Jurkat, Clone E6-1 (cell line): ENCODE results near the gene OPTN.
A peak's percentile ranks its signal among the peaks of the same experiment; 100 is the strongest.
"Not testable (repeated sequence)": the region's sequence is repeated elsewhere in the genome, so short reads cannot be mapped to it uniquely, and the experiment has no call there.

Experiments used
- DNase-seq: peaks from one replicate; pipeline ENCODE4 v3.0.0-alpha.2; 2011; ENCODE audit warnings: low read depth, low spot score
- H3K4me3 ChIP-seq: 2 replicates; pipeline ENCODE4 v1.5.1; 2011; ENCODE audit warnings: mild to moderate bottlenecking, low read length, control low read depth, moderate library complexity

Gene OPTN

GRCh38 chr10:13087601-13087985, 12.4 kb upstream of the OPTN start:
- no peak overlapping the region for H3K4me3 ChIP-seq
- DNase-seq, result no peak

GRCh38 chr10:13087986-13088618, 11.9 kb upstream of the OPTN start:
- DNase-seq, result no peak
- H3K4me3 ChIP-seq, result no peak overlapping the region

GRCh38 chr10:13089345-13089744, 10.6 kb upstream of the OPTN start:
- H3K4me3 ChIP-seq, result no peak overlapping the region
- DNase-seq, result no peak

GRCh38 chr10:13090289-13090688, 9.7 kb upstream of the OPTN start:
- H3K4me3 ChIP-seq, result no peak overlapping the region
- no peak for DNase-seq

GRCh38 chr10:13091801-13092200, 8.2 kb upstream of the OPTN start:
- no peak overlapping the region for H3K4me3 ChIP-seq
- DNase-seq, result no peak

GRCh38 chr10:13092291-13093102, 7.5 kb upstream of the OPTN start:
- DNase-seq, result no peak
- no peak overlapping the region for H3K4me3 ChIP-seq

GRCh38 chr10:13094082-13094481, 5.9 kb upstream of the OPTN start:
- H3K4me3 ChIP-seq, result not testable (repeated sequence)

GRCh38 chr10:13095094-13095493, 4.9 kb upstream of the OPTN start:
- H3K4me3 ChIP-seq, result no peak overlapping the region
- no peak for DNase-seq

More at GRCh38 chr10:13094082-13094481, 5.9 kb upstream of the OPTN start:
- DNase-seq, result not testable (repeated sequence)

GRCh38 chr10:13095929-13096328, 4.0 kb upstream of the OPTN start:
- no peak overlapping the region for H3K4me3 ChIP-seq
- no peak for DNase-seq

GRCh38 chr10:13099144-13099665, 758 bp upstream of the OPTN start:
- peak; percentile 55 for DNase-seq

GRCh38 chr10:13100349-13101294, 659 bp downstream of the OPTN start:
- DNase-seq, result no peak
- H3K4me3 ChIP-seq, result peak overlapping the region; percentile 65

More at GRCh38 chr10:13099144-13099665, 758 bp upstream of the OPTN start:
- H3K4me3 ChIP-seq, result peak overlapping the region; percentile 65

- H3K4me3 ChIP-seq, result no peak overlapping the region
- no peak for DNase-seq
These were observed 2.2 kb downstream of the OPTN start for GRCh38 chr10:13102002-13102794.

- no peak overlapping the region for H3K4me3 ChIP-seq
- DNase-seq, result no peak
These were observed 3.6 kb downstream of the OPTN start for GRCh38 chr10:13103554-13103953.

GRCh38 chr10:13104697-13105096, 4.7 kb downstream of the OPTN start:
- no peak overlapping the region for H3K4me3 ChIP-seq
- DNase-seq, result no peak

GRCh38 chr10:13105184-13105583, 5.2 kb downstream of the OPTN start:
- DNase-seq, result no peak
- H3K4me3 ChIP-seq, result no peak overlapping the region

- H3K4me3 ChIP-seq, result no peak overlapping the region
- no peak for DNase-seq
These were observed 6.6 kb downstream of the OPTN start for GRCh38 chr10:13106387-13107045.

GRCh38 chr10:13110908-13111307, 10.9 kb downstream of the OPTN start:
- H3K4me3 ChIP-seq, result no peak overlapping the region
- no peak for DNase-seq

GRCh38 chr10:13113544-13113943, 13.6 kb downstream of the OPTN start:
- DNase-seq, result no peak
- H3K4me3 ChIP-seq, result no peak overlapping the region
